Kidney (tissue), 14 donors: ENCODE measurements around the gene CD226. TPM values are rescaled to one million over a fixed set of nuclear protein-coding genes. Genes with fewer than 3 reads are reported as not detected.

Source experiments
- DNase-seq, 5 donors: peaks; one replicate each; pipeline ENCODE4 v3.0.0-alpha.2; 2013 to 2020
- FAIRE-seq: peaks from 2 replicates; lab custom pipeline; 2012; peaks lifted over from hg19 to GRCh38; lab: Jason Lieb, UNC
- H3K27ac ChIP-seq, 2 donors: one replicate each; pipeline ENCODE4 v1.7.0; 2013; ENCODE audit warnings: low read depth in 2 of 2, low read length in 2 of 2, inconsistent platforms in 1 of 2
- H3K27me3 ChIP-seq: one replicate; pipeline ENCODE4 v1.7.1; 2013; ENCODE audit warnings: low read length, inconsistent platforms; ENCODE audit not compliant: control insufficient read depth, insufficient read depth
- H3K36me3 ChIP-seq, 3 donors: one replicate each; pipeline versions ENCODE4 v1.7.0 to v1.7.1; 2013; ENCODE audit warnings: low read length in 3 of 3, control low read depth in 1 of 3, inconsistent platforms in 1 of 3; ENCODE audit not compliant: insufficient read depth in 3 of 3, control insufficient read depth in 2 of 3
- H3K4me1 ChIP-seq, 3 donors: one replicate each; pipeline versions ENCODE4 v1.7.0 to v1.7.1; 2013; ENCODE audit warnings: low read length in 3 of 3, inconsistent platforms in 1 of 3, low read depth in 1 of 3; ENCODE audit not compliant: control insufficient read depth in 2 of 3, insufficient read depth in 2 of 3
- H3K4me3 ChIP-seq, 3 donors: one replicate each; pipeline versions ENCODE4 v1.7.0 to v1.8.1; 2013; ENCODE audit warnings: low read length in 3 of 3, control low read depth in 1 of 3, inconsistent platforms in 1 of 3
- H3K9ac ChIP-seq, 3 donors: one replicate each; pipeline versions ENCODE4 v1.7.0 to v1.7.1; 2013; ENCODE audit warnings: low read length in 3 of 3, control low read depth in 1 of 3, inconsistent platforms in 1 of 3
- H3K9me3 ChIP-seq, 3 donors: one replicate each; pipeline versions ENCODE4 v1.7.0 to v1.7.1; 2013; ENCODE audit warnings: low read length in 3 of 3, control low read depth in 1 of 3, inconsistent platforms in 1 of 3; ENCODE audit not compliant: control insufficient read depth in 2 of 3, insufficient read depth in 1 of 3
- intact Hi-C: fragments of 100-400 bp; cut with DNase I; formaldehyde crosslinking; loops from one replicate; pipeline ENCODE4 v1.11.1; 2022
- polyA plus RNA-seq: library from polyadenylated mRNA; stranded (reverse); fragments of 350-450 nt; fragmentation: Illumina TruSeq; extraction: RNeasy Lipid Tissue Mini Kit (QIAGEN cat#74804); gene quantifications from one replicate; pipeline ENCODE4 v1.2.3, GENCODE V29; 2014; ENCODE audit warnings: low read depth, low replicate concordance; ENCODE audit not compliant: insufficient read depth
- total RNA-seq: library from RNA; stranded (reverse); fragmentation: NEBNext Ultra II Directional; extraction: Animal tissue kit (Norgen Biotek cat#: 25700); gene quantifications from one replicate; pipeline ENCODE4 v1.2.1, GENCODE V29; 2021
- TF ChIP-seq, protein P1 (sequence below): IDR thresholded peaks from 3 replicates; pipeline ENCODE4 v1.5.1; 2012; ENCODE audit warnings: mild to moderate bottlenecking, moderate library complexity, borderline replicate concordance; ENCODE audit not compliant: insufficient read depth; ENCODE audit errors: extremely low read depth
- donor health status: control.
- donor health status: control.
- donor health status: control.
- donor health status: control.
- donor health status: control.
- donor health status: DM: yes; HTN: yes; CAD: no.
- donor health status: Normal renal cell carcinoma (clear cell type).

Gene CD226
- total and polyA plus RNA-seq, 2 donors from 2014 or later: 0.28 to 5.0 TPM

DNA sequence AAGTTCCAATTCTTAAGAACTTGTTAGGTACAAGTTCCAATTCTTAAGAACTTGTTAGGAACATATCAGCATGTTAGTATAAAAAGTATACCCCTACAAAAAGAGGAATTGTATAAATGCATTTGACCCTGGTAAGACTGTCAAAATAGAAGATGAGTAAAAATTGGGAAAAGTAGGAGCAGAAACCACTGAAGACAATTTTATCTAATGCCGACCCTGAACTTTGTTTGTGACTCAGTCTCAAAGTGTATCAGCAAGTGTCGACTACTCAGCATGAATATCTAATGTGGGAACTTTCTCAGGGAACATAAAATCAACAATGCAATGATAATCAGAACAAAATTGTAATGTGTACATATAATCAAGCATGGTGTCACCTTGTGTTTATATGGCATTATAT is 583 bp upstream of the CD226 start:
- FAIRE-seq (no peak), DNase-seq (no peak)
- H3K27ac ChIP-seq: no peak overlapping the region
- TF ChIP-seq, protein P1, sequence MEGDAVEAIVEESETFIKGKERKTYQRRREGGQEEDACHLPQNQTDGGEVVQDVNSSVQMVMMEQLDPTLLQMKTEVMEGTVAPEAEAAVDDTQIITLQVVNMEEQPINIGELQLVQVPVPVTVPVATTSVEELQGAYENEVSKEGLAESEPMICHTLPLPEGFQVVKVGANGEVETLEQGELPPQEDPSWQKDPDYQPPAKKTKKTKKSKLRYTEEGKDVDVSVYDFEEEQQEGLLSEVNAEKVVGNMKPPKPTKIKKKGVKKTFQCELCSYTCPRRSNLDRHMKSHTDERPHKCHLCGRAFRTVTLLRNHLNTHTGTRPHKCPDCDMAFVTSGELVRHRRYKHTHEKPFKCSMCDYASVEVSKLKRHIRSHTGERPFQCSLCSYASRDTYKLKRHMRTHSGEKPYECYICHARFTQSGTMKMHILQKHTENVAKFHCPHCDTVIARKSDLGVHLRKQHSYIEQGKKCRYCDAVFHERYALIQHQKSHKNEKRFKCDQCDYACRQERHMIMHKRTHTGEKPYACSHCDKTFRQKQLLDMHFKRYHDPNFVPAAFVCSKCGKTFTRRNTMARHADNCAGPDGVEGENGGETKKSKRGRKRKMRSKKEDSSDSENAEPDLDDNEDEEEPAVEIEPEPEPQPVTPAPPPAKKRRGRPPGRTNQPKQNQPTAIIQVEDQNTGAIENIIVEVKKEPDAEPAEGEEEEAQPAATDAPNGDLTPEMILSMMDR: no peak
- H3K9ac ChIP-seq: no peak overlapping the region
- H3K4me1 ChIP-seq: peaks cover 0 to 9% (median 0%) of the 10 kb centered on the region in 3 donors
- H3K4me3 ChIP-seq: no peak overlapping the region
- peaks cover 0 to 2% (median 0%) of the 10 kb centered on the region in 3 donors for H3K9me3 ChIP-seq
- intact Hi-C loops: no loop called here
- H3K27me3 ChIP-seq: no peaks in the 10 kb centered on the region
- peaks cover 0 to 5% (median 0%) of the 10 kb centered on the region in 3 donors for H3K36me3 ChIP-seq

DNA sequence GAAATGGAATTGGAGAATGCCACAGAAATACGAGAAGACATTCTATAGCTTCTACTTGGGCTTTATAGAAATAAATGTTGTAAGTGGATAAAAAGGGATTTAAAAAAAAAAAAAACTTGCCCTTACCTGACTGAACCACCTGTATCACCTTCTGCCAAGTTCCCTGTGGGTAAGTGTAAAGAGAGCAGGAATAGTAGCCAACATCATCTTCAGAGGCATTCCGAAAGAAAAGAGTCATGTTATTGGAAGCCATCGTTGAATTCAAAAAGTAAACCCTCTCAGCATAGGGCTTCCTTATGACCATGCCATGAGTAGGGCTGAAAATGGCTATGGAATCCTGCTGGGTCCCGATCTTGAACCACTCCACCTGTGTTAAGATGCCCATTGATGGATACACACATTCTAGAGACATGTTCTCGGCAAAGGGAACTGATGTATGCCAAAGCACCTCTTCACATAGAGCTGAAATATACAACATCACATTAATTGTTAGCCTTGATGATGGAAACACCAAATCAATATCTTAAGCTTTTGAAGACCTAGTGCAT is 991 bp downstream of the CD226 start:
- DNase-seq (no peak), FAIRE-seq (no peak)
- no peak overlapping the region for H3K9ac ChIP-seq
- H3K36me3 ChIP-seq: peaks cover 0 to 5% (median 0%) of the 10 kb centered on the region in 3 donors
- H3K4me3 ChIP-seq: no peak overlapping the region
- TF ChIP-seq, protein P1: no peak
- H3K27me3 ChIP-seq: no peaks in the 10 kb centered on the region
- peaks cover 0 to 9% (median 0%) of the 10 kb centered on the region in 3 donors for H3K4me1 ChIP-seq
- intact Hi-C loops: no loop called here
- H3K9me3 ChIP-seq: peaks cover 0 to 2% (median 0%) of the 10 kb centered on the region in 3 donors
- H3K27ac ChIP-seq: no peak overlapping the region

DNA sequence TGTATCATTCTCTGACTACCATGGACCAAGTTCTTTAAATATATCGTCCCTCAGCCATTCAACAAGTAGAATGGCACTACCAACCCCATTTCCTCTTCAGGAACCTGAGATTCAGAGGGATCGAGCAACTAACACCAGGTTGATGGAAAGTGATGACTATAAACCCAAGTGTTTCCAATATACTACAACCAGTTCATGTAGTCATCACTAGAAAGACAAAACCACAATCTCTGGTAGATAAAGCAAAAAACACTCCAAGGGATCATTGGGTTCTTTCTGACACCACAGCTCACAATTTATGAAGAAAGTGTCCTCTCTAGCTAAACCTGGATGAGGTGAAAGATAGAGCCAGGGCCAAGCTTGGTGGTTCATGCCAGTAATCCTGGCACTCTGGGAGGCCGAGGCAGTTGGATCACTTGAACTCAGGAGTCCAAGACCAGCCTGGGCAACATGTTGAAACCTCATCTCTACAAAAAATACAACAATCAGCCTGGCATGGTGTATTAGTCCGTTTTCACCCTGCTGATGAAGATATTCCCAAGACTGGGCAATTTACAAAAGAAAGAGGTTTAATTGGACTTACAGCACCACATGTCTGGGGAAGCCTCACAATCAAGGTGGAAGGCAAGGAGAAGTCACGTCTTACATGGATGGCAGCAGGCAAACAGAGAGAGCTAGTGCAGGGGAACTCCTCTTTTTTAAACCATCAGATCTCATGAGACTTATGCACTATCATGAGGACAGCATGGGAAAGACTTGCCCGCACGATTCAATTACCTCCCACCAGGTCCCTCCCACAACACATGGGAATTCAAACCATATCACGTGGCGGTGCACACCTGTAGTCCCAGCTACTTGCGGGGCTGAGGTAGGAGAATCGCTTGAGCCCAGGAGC is 2.2 kb downstream of the CD226 start:
- no peaks in the 10 kb centered on the region for H3K27me3 ChIP-seq
- H3K27ac ChIP-seq: no peak overlapping the region
- peaks cover 0 to 9% (median 0%) of the 10 kb centered on the region in 3 donors for H3K4me1 ChIP-seq
- H3K9ac ChIP-seq: no peak overlapping the region
- H3K9me3 ChIP-seq: peaks cover 0 to 2% (median 0%) of the 10 kb centered on the region in 3 donors
- FAIRE-seq (no peak), DNase-seq (no peak)
- intact Hi-C loops: no loop called here
- TF ChIP-seq, protein P1: no peak
- H3K4me3 ChIP-seq: no peak overlapping the region
- peaks cover 0 to 5% (median 0%) of the 10 kb centered on the region in 3 donors for H3K36me3 ChIP-seq
